Omental fat pad (tissue), 4 donors: Measurements from ENCODE around the gene HSPB9. TPM values are rescaled to one million over a fixed set of nuclear protein-coding genes. Genes with fewer than 3 reads are reported as not detected.

Experiments used
- ATAC-seq: fragments of 150-250 bp; one replicate; pipeline ENCODE4 v1.9.1; 2016; ENCODE audit warnings: mild to moderate bottlenecking, moderate library complexity; ENCODE audit not compliant: low FRiP score
- DNase-seq: peaks from one replicate; pipeline ENCODE4 v3.0.0-alpha.2; 2019; ENCODE audit warnings: low spot score
- CTCF ChIP-seq, 3 donors: fragments of 450-650 bp; IDR thresholded peaks; one replicate each; pipeline ENCODE4 v1.5.1; 2016 to 2017; ENCODE audit warnings: antibody characterized with exemption in 3 of 3, mild to moderate bottlenecking in 3 of 3, moderate library complexity in 2 of 3
- total RNA-seq, 4 donors: library from RNA; depleted of rRNA; stranded (reverse); fragments of >200 nt; gene quantifications; one replicate each; pipeline ENCODE4 v1.1.0, GENCODE V29; 2016

Gene HSPB9
- total RNA-seq, 4 donors from 2014 or later = 0.25 TPM; not detected in 3

- no peak for TF ChIP-seq CTCF (IDR thresholded peaks at IDR 0.05)
- ATAC-seq (no peak), DNase-seq (no peak)
Observed at GRCh38 chr17:42130310-42130936, 7.8 kb downstream of the HSPB9 start.

GRCh38 chr17:42131232-42131631 lies 8.6 kb downstream of the HSPB9 start:
- TF ChIP-seq CTCF (IDR thresholded peaks at IDR 0.05) = no peak
- DNase-seq (no peak), ATAC-seq (no peak)

- ATAC-seq (no peak), DNase-seq (no peak)
- TF ChIP-seq CTCF (IDR thresholded peaks at IDR 0.05) = no peak
Observed at GRCh38 chr17:42131981-42132432, 9.4 kb downstream of the HSPB9 start.

- ATAC-seq (no peak), DNase-seq (no peak)
- no peak for TF ChIP-seq CTCF (IDR thresholded peaks at IDR 0.05)
Observed at GRCh38 chr17:42132941-42133340, 10.3 kb downstream of the HSPB9 start.

- no peak for TF ChIP-seq CTCF (IDR thresholded peaks at IDR 0.05)
- ATAC-seq (no peak), DNase-seq (no peak)
Observed at GRCh38 chr17:42133461-42134041, 10.9 kb downstream of the HSPB9 start.

GRCh38 chr17:42135151-42135550 lies 12.5 kb downstream of the HSPB9 start:
- no peak for TF ChIP-seq CTCF (IDR thresholded peaks at IDR 0.05)
- DNase-seq = no peak

More at GRCh38 chr17:42135151-42135550, 12.5 kb downstream of the HSPB9 start:
- no peak for ATAC-seq
